M059J (cell line): ENCODE measurements around the gene MFAP1. TPM values are rescaled to one million over a fixed set of nuclear protein-coding genes. Genes with fewer than 3 reads are reported as not detected.
"Not testable (repeated sequence)": the region's sequence is repeated elsewhere in the genome, so short reads cannot be mapped to it uniquely, and the experiment has no call there.

Experiments
- DNase-seq: peaks from one replicate; pipeline ENCODE4 v3.0.0-alpha.2; 2012; ENCODE audit warnings: low read depth
- total RNA-seq: library from RNA; depleted of rRNA; stranded (reverse); fragments of >200 nt; shearing (Covaris generic); gene quantifications from 2 replicates; pipeline ENCODE4 v1.2.3, GENCODE V29; 2014

MFAP1 gene
- total RNA-seq, 1 experiment from 2014 or later: 34.0 TPM

GRCh38 chr15:43821505-43821904, 3.0 kb downstream of the MFAP1 start:
- DNase-seq: no peak

- not testable (repeated sequence) for DNase-seq
Measured at GRCh38 chr15:43815064-43815463, 9.4 kb downstream of the MFAP1 start.

DNA sequence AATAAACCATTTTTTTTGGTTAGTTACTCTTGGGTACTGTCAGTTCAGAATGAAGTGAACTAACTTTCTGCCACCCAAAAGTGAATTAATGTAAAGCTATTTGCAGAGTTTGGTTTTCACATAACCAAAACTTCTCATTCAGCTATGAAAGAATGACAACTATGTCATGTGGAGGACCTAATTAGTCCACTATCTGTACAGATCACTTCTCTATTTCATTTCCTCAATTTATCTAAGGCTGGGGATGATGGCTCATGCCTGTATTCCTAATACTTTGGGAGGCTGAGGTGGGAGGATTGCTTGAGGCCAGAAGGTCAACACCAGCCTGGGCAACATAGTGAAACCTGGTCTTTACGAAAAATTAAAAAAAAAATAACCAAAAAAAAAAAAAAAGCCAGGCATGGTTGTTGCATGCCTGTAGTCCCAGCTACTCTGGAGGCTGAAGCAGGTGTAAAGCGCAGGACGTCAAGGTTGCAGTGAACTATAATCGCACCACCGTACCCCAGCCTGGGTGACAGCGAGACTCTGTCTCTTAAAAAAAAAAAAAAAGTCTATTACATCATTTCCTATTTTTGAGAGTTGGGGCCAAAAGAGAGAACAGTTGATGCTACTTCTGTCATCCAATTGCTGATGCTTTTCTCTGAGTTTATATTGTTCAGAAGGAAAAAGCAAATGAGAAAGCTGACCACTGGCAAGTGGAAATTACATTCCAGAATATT, 15.4 kb downstream of the MFAP1 start:
- DNase-seq: no peak

GRCh38 chr15:43808435-43808950, 16.0 kb downstream of the MFAP1 start:
- DNase-seq: no peak

DNA sequence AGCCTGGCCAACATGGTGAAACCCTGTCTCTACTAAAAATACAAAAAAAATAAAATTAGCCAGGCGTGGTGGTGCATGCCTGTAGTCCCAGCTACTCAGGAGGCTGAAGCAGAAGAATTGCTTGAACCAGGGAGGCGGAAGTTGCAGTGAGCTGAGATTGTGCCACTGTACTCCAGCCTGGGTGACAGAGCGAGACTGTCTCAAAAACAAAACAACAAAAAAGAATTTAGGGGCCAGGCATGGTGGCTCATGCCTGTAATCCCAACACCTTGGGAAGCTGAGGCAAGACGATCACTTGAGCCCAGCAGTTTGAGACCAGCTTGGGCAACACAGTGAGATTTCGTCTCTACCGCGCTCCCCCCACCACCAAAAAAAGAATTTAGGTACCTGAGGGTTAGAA, 21.8 kb downstream of the MFAP1 start:
- DNase-seq: not testable (repeated sequence)

DNA sequence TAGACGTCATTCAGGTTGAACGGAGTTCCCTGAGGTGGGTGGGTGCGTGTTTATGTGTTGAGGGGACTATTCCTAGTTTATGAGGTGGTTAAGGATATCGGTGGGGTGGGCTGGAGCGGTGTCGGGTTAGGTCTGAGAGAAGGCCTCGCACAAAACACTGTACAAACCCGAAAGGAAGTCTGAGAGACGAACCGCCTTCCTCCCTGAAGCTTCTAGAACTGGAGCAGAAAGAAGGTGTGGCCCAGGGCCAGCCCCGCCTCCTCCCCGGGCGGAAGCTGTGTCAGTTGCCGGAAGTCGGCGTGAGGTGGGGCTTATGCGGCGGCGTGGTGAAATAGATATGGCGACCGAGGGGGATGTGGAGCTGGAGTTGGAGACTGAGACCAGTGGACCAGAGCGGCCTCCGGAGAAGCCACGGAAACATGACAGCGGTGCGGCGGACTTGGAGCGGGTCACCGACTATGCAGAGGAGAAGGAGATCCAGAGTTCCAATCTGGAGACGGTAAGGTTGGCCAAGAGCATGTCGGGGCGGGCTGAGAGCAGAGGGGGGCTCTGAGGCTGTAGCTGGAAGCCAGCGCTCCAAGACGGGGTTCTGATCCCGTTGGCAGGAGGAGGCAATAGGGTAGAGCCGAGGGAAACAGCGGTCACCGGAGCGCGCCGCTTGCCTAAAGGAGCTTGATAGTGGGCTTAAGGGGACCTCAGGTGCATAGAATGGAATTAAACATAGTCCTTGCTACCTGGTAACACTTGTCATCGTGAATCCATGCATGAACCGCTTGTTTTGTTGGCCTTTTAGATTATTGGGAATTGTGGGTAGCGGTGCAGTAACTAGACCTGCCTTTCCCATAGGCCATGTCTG, 24.0 kb downstream of the MFAP1 start, which contains the start of gene HYPK:
HYPK (plus strand) TSS at position 314 of the 856 bp plus-strand sequence; CDS start at position 338, 24 bp downstream.
- peak; percentile 86 for DNase-seq

DNA sequence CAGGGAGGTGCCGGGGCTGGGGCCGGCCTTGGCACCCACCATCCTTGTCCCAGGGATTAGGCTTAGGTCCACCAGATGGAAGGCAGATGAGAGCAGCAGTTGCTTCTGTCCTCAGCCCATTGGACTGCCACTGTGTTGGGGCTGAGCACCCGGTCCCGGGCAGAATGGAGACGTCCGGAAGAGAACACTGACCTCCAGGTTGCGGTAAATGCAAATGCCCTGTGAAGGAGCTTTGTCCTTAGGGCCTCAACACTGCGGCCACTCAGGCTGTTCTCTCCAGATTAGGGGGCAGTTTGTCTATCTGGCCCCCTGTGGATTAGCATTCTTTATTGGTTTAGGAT, 24.6 kb downstream of the MFAP1 start, which contains the start of gene SERINC4:
SERINC4 (minus strand) TSS at position 276 of the 341 bp plus-strand sequence; CDS start at position 42, 234 bp downstream.
- DNase-seq: no peak

GRCh38 chr15:43799209-43799944, 25.1 kb downstream of the MFAP1 start:
- DNase-seq: no peak

DNA sequence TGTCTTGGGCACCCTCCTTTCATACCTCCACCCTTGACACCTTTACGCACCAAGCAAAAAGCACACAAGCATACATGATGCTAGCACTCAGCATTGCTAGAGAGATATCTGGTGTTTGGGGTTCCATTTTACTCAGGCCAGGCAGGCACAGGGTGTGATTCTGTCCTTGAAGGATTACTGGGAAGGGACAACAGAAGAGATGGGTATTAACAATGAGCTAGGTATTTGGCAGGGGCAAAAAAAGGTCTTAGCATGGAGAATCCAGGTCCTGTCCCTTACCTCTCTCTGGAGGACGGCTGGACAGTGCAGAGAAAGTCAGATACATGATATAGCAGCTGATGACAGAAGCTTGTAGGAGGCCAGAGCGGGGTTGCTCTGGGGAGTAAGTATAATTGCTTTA, 27.9 kb downstream of the MFAP1 start:
- DNase-seq: no peak

DNA sequence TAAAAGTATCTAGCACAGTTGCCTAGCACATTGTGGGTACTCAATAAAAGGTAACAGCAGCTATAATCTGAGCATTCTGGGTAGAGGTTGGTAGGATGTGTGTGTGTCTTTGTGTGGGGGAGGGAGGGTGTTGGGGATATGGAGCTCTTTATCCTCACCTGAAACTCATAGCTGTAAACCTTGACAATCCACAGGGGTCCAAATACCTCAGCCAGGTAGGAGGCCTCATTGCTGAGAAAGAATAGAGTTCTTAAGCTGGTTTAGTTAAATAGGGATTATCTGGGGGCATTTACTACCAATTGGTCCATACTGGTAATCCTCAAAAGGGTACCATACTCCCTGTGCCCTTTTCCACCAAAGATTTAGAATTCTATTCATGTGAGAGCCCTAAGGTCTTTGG, 28.5 kb downstream of the MFAP1 start:
- DNase-seq: no peak

DNA sequence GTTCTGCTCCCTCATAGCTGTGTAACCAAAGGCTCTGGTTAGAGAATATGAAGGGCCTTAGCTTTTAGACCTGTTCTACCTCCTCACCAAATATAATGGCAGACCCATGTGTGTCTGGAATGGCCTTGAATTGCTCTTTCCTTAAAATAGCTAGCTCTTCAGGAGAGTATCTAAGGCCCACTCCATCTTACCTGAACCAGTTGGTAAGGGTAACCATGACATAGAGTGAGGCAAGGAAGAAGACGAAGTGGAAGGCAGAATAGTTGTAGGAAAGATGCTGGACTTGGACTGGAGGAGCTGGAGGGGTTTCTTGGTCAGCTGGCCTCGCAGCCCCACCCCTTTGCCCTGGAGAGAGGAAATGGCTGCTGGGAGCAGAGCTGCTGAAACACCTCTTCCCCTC, 29.3 kb downstream of the MFAP1 start:
- DNase-seq: no peak

DNA sequence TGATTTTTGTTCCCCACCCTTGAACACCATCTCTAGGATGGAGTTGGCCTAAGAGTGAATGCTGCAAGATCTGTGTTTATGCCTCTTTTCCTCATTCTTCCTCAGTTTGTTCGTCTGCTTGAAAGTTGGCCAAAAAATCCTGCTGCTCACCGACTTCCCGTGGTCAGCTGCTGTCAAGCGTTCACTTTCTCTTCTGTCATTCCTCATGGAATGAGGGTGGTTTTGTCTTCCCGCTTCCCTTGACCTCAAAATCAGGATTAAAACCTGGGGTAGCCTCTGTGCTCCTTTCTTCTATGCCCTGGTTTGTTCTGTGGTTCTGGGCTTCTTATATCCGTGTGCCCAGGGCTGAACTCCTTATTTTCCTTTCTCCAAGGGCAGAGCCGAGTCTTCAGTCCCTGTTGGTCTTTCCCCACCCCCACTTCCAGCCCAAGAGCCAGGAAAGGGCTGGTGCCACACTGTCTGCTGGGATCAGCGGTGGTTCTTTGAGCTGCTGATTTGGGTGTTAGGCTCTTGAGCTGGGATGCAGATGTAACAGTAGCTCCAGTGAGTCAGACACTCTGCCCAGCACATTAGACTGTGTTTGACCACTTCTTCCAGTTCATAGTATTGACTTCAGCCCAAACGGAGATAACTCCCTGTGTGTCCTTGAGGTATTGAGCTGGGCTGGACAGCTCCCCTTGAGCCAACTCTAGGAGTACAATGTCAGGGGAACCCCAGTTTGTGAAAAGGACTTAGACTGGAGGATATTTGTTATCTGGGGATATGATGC, 30.0 kb downstream of the MFAP1 start:
- peak; percentile 55 for DNase-seq

GRCh38 chr15:43793647-43794046, 30.8 kb downstream of the MFAP1 start:
- no peak for DNase-seq

- DNase-seq: no peak
Measured at GRCh38 chr15:43792761-43793476, 31.6 kb downstream of the MFAP1 start.

DNA sequence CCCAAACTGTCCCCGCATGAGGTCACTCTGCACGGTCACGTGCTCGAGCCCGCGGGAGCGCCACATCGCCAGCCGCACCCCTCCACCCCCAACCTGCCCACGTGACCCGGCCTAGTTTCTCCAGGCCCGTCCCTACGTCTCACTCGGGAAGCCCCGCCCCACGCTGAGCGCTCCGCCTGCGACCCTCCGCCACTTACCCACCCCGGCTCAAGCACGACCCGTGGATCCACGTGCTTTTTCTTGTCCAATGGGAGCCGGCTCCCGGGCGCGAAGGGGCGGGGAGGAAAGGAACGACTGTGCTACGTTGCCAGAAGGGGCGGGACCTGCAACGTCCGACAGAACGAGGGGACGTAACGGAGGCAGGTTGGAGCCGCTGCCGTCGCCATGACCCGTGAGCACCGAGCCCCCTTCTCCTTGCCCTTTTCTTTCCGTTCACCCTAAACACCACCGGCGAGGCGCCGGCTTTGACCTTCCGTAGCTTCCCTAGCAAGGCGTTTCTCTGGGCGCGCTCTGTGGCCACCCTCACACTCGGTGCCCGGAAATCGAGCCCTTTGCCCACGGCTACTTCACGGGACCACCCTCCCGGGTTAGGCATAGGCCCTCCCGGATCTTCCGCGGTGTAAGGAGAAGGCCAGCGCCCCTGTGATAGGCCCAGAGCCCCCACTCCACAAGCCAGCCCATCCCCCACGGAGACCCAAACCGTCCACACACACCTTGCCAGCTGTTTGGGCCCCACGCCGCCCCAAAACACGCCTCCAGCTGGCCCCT, 32.3 kb downstream of the MFAP1 start, which contains the start of gene SERF2:
SERF2 (plus strand) TSS at position 328 of the 768 bp plus-strand sequence; CDS start at position 385, 57 bp downstream.
- peak; percentile 98 for DNase-seq

GRCh38 chr15:43789409-43789808, 35.1 kb downstream of the MFAP1 start:
- no peak for DNase-seq

DNA sequence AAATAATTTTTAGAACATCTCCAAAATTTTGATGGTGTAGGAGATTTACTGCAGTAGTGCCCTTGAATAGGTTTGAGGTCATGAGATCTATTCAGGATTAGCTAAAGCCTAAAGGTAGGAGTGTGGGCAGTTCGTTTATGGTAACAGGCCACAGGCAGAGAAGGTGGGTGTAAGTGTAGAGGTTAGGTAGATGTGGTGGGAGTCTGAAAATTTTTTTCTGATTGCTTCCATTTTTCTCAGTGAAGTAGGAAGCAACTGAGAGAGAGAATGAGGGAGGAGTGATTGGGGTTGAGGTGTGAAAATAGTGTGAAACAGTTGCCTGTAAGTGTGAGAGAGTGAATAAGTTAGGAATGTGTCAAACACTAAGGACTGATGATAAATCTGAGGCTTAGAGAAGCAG, 45.5 kb downstream of the MFAP1 start:
- no peak for DNase-seq

GRCh38 chr15:43777267-43777914, 47.1 kb downstream of the MFAP1 start:
- DNase-seq: peak; percentile 73

DNA sequence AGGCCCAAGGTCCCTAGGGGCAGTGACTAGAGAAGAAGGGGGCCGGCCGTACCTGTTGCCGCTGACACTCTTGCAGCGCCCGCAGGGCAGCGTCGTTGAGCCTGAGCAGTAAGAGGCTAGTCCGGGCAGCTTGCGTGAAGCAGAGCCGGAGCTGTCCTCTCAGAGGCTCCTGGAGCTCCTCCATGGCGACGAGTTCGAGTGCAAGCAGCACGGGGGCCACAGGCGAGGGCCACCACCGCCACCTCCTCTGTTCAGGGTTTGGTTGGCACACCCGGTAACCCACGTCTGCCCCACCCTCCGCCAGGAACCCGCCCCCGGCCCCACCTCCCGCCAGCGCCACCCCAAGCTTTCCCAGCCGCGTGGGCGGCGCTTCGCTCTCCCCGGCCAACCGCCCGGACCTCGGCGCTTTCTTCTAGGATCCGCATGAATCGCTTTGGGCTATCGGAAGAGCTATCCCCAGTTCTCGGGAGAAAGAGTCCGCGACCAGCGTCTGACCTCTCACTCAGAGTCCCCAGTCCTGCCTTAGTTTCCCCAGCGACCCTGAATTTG, 47.7 kb downstream of the MFAP1 start, which contains the start of gene ELL3:
ELL3 (minus strand) TSS at position 249 of the 549 bp plus-strand sequence; CDS start at position 184, 65 bp downstream.
- DNase-seq: peak; percentile 76
